Measurements from ENCODE around the gene SREBF1. TPM values are rescaled to one million over a fixed set of nuclear protein-coding genes. Genes with fewer than 3 reads are reported as not detected.

SREBF1 gene
- total and polyA plus RNA-seq, 2 experiments from 2014 or later, result 39.6 to 85.3 TPM

- no peak overlapping the region for H3K27ac Mint-ChIP-seq
- no peak for DNase-seq (ENCODE audit: low spot score)
These were observed 6.6 kb downstream of the SREBF1 start for GRCh38 chr17:17830269-17830567.

More at GRCh38 chr17:17830269-17830567, 6.6 kb downstream of the SREBF1 start:
- Histone ChIP-seq H3K79me2 (replicated peaks; ENCODE audit: insufficient read depth) (peaks cover 89% of the 10 kb centered on the region), H3K36me3 (ENCODE audit: insufficient read depth) (no peaks in the 10 kb centered on the region), H3K4me1 (ENCODE audit: insufficient read depth) (peaks cover 25% of the 10 kb centered on the region), H2AFZ (no peak overlapping the region), H3F3A (replicated peaks; ENCODE audit: low read depth) (peaks cover 3% of the 10 kb centered on the region; the same call in 1 of the 2 replicates), H4K20me1 (replicated peaks; ENCODE audit: insufficient read depth) (peaks cover 73% of the 10 kb centered on the region), H3K4me2 (no peak overlapping the region), H3K9me2 (ENCODE audit: insufficient read depth) (no peaks in the 10 kb centered on the region), H3K27me3 (ENCODE audit: insufficient read depth) (no peaks in the 10 kb centered on the region), H3K4me3 (no peak overlapping the region), H3K27ac (ENCODE audit: low read depth) (no peak overlapping the region)
- Mint-ChIP-seq H3K9me3 (no peaks in the 10 kb centered on the region), H3K4me3 (no peak overlapping the region), H3K27me3 (ENCODE audit: insufficient read depth, low read depth, poor library complexity) (peaks cover 8% of the 10 kb centered on the region), H3K36me3 (ENCODE audit: low read depth) (peaks cover 45% of the 10 kb centered on the region), H3K4me1 (peaks cover 47% of the 10 kb centered on the region)
- no peak for TF ChIP-seq EZH2phosphoT487 (IDR thresholded peaks at IDR 0.05; ENCODE audit: unreplicated experiment)
- no peak for TF ChIP-seq JUNB (IDR thresholded peaks at IDR 0.05; ENCODE audit: unreplicated experiment)
- no peak for TF ChIP-seq EZH2 (IDR thresholded peaks at IDR 0.05; ENCODE audit: low read depth, unreplicated experiment)
- no peak for TF ChIP-seq POLR2AphosphoS5 (IDR thresholded peaks at IDR 0.05; ENCODE audit: low read depth)
- no peak for TF ChIP-seq REST (IDR thresholded peaks at IDR 0.05; ENCODE audit: unreplicated experiment)
- no peak for TF ChIP-seq CTCF (conservative IDR thresholded peaks at IDR 0.05; ENCODE audit: low read depth in 2 of 2)
- no peak for TF ChIP-seq ZNF331 (CRISPR knock-in tag; IDR thresholded peaks at IDR 0.05; ENCODE audit: low read depth)
- no peak for TF ChIP-seq ETS1 (IDR thresholded peaks at IDR 0.05)
- TF ChIP-seq NANOG (IDR thresholded peaks at IDR 0.05; ENCODE audit: borderline replicate concordance), result no peak
- no peak for TF ChIP-seq STAT1 (IDR thresholded peaks at IDR 0.05; ENCODE audit: unreplicated experiment)
- TF ChIP-seq CREB1 (CRISPR knock-in tag; IDR thresholded peaks at IDR 0.05; ENCODE audit: low read depth), result no peak
- no peak for TF ChIP-seq ZNF114 (CRISPR knock-in tag; IDR thresholded peaks at IDR 0.05)
- ATAC-seq, result no peak
